WTC11 (cell line): ENCODE measurements around the gene BTBD9.

Experiments
- CREM ChIP-seq: sonication (generic); formaldehyde crosslinking; IDR thresholded peaks from 2 replicates; pipeline ENCODE4 v1.8.1; 2022; ENCODE audit warnings: mild to moderate bottlenecking, missing genetic modification reagents, moderate library complexity
- KAT7 ChIP-seq: sonication (generic); formaldehyde crosslinking; IDR thresholded peaks from 2 replicates; pipeline ENCODE4 v1.8.1; 2023; ENCODE audit warnings: missing genetic modification reagents, mild to moderate bottlenecking, borderline replicate concordance
- SP1 ChIP-seq: sonication (generic); formaldehyde crosslinking; conservative IDR thresholded peaks from 2 replicates; pipeline ENCODE4 v1.8.1; 2022; ENCODE audit warnings: missing genetic modification reagents
- ZNF232 ChIP-seq: sonication (generic); formaldehyde crosslinking; IDR thresholded peaks from 2 replicates; pipeline ENCODE4 v1.8.0; 2022; ENCODE audit warnings: mild to moderate bottlenecking, missing genetic modification reagents
- TF ChIP-seq, protein P1 (sequence below): sonication (generic); formaldehyde crosslinking; IDR thresholded peaks from 2 replicates; pipeline ENCODE4 v1.8.0; 2022; ENCODE audit warnings: mild to moderate bottlenecking, missing genetic modification reagents
- TF ChIP-seq, protein P2 (sequence below): fragments of 200-600 bp; IDR thresholded peaks from 2 replicates; pipeline ENCODE4 v1.8.0; 2022; ENCODE audit warnings: antibody characterized with exemption
- TF ChIP-seq, protein P3 (sequence below): sonication (generic); formaldehyde crosslinking; IDR thresholded peaks from 2 replicates; pipeline ENCODE4 v1.8.0; 2023; ENCODE audit warnings: mild to moderate bottlenecking, missing genetic modification reagents

- TF ChIP-seq CREM (CRISPR knock-in tag) (no peak), ZNF232 (no peak), SP1 (no peak), KAT7 (CRISPR knock-in tag) (no peak)
- TF ChIP-seq, protein P1, sequence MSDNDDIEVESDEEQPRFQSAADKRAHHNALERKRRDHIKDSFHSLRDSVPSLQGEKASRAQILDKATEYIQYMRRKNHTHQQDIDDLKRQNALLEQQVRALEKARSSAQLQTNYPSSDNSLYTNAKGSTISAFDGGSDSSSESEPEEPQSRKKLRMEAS (CRISPR knock-in tag): no peak
- TF ChIP-seq, protein P2, sequence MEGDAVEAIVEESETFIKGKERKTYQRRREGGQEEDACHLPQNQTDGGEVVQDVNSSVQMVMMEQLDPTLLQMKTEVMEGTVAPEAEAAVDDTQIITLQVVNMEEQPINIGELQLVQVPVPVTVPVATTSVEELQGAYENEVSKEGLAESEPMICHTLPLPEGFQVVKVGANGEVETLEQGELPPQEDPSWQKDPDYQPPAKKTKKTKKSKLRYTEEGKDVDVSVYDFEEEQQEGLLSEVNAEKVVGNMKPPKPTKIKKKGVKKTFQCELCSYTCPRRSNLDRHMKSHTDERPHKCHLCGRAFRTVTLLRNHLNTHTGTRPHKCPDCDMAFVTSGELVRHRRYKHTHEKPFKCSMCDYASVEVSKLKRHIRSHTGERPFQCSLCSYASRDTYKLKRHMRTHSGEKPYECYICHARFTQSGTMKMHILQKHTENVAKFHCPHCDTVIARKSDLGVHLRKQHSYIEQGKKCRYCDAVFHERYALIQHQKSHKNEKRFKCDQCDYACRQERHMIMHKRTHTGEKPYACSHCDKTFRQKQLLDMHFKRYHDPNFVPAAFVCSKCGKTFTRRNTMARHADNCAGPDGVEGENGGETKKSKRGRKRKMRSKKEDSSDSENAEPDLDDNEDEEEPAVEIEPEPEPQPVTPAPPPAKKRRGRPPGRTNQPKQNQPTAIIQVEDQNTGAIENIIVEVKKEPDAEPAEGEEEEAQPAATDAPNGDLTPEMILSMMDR: no peak
- TF ChIP-seq, protein P3, sequence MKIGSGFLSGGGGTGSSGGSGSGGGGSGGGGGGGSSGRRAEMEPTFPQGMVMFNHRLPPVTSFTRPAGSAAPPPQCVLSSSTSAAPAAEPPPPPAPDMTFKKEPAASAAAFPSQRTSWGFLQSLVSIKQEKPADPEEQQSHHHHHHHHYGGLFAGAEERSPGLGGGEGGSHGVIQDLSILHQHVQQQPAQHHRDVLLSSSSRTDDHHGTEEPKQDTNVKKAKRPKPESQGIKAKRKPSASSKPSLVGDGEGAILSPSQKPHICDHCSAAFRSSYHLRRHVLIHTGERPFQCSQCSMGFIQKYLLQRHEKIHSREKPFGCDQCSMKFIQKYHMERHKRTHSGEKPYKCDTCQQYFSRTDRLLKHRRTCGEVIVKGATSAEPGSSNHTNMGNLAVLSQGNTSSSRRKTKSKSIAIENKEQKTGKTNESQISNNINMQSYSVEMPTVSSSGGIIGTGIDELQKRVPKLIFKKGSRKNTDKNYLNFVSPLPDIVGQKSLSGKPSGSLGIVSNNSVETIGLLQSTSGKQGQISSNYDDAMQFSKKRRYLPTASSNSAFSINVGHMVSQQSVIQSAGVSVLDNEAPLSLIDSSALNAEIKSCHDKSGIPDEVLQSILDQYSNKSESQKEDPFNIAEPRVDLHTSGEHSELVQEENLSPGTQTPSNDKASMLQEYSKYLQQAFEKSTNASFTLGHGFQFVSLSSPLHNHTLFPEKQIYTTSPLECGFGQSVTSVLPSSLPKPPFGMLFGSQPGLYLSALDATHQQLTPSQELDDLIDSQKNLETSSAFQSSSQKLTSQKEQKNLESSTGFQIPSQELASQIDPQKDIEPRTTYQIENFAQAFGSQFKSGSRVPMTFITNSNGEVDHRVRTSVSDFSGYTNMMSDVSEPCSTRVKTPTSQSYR (CRISPR knock-in tag): no peak
Observed at GRCh38 chr6:38161331-38161730, 478.4 kb downstream of the BTBD9 start.
